Activated CD4-positive, alpha-beta memory T cell treated with anti-CD3 and anti-CD28 coated beads for 36 hours (primary cell): ENCODE data around the gene HSD17B1. TPM values are rescaled to one million over a fixed set of nuclear protein-coding genes. Genes with fewer than 3 reads are reported as not detected.

Experiments used
- CTCF ChIA-PET: fragments of 350-600 bp; sonication (Branson Sonifier 250); formaldehyde crosslinking; loops from one replicate; lab custom pipeline; 2021; ENCODE audit warnings: antibody characterized with exemption, inconsistent platforms; lab: Charles Lee
- POLR2A ChIA-PET: fragments of 350-600 bp; sonication (Branson Sonifier 250); formaldehyde crosslinking; loops from one replicate; lab custom pipeline; 2021; ENCODE audit warnings: antibody characterized with exemption; lab: Charles Lee
- DNase-seq: peaks from one replicate; pipeline ENCODE4 v3.0.0-alpha.2; 2020
- H3K27ac Mint-ChIP-seq: one replicate; pipeline ENCODE4 v1.8.0; 2021; ENCODE audit warnings: mixed read lengths
- H3K27me3 Mint-ChIP-seq: one replicate; pipeline ENCODE4 v1.8.0; 2021; ENCODE audit warnings: mixed read lengths
- H3K36me3 Mint-ChIP-seq: one replicate; pipeline ENCODE4 v1.8.0; 2021; ENCODE audit warnings: mixed read lengths
- H3K4me1 Mint-ChIP-seq: one replicate; pipeline ENCODE4 v1.8.0; 2021; ENCODE audit warnings: low read depth, mixed read lengths
- H3K4me3 Mint-ChIP-seq: one replicate; pipeline ENCODE4 v1.8.0; 2021; ENCODE audit warnings: mild to moderate bottlenecking, mixed read lengths
- H3K9me3 Mint-ChIP-seq: one replicate; pipeline ENCODE4 v1.8.0; 2021; ENCODE audit warnings: mixed read lengths
- intact Hi-C: fragments of 100-400 bp; cut with micrococcal nuclease; formaldehyde crosslinking; loops from one replicate; pipeline ENCODE4 v1.15.1; 2023
- total RNA-seq, 2 experiments: library from RNA; stranded (reverse); gene quantifications; one replicate each; pipeline ENCODE4 v1.2.3, GENCODE V29; 2021

Gene HSD17B1
- total RNA-seq, 2 experiments from 2014 or later = 0.44 to 0.52 TPM

GRCh38 chr17:42518046-42518754, 34.5 kb upstream of the HSD17B1 start:
- intact Hi-C loops = loop anchor here (5.0 kb wide), 2 partner anchors 61 to 206 kb away; partner anchors contain the start of gene ATP6V0A1
- ChIA-PET POLR2A (interaction anchor here (1.0 kb wide), 1 partner anchor 95 kb away, joined by 3 read pairs; the partner anchor contains the start of gene CAVIN1), CTCF (interaction anchor here (0.6 to 3.4 kb wide), 40 partner anchors 9 to 296 kb away, joined by 3 to 29 read pairs (median 4); partner anchors contain the start of genes CAVIN1 and NAGLU)

GRCh38 chr17:42518755-42519545, 33.8 kb upstream of the HSD17B1 start:
- peaks cover 10% of the 10 kb centered on the region for H3K36me3 Mint-ChIP-seq
- no peak overlapping the region for H3K27ac Mint-ChIP-seq
- no peak overlapping the region for H3K4me3 Mint-ChIP-seq
- no peaks in the 10 kb centered on the region for H3K9me3 Mint-ChIP-seq
- POLR2A ChIA-PET = no interaction called here
- intact Hi-C loops = loop anchor here (5.0 kb wide), 2 partner anchors 62 to 207 kb away; partner anchors contain the start of gene ATP6V0A1
- H3K27me3 Mint-ChIP-seq = peaks cover 5% of the 10 kb centered on the region
- CTCF ChIA-PET = interaction anchor here (0.6 to 3.4 kb wide), 17 partner anchors 8 to 197 kb away, joined by 3 to 29 read pairs (median 5); no protein-coding TSS in a partner anchor
- H3K4me1 Mint-ChIP-seq = peaks cover 4% of the 10 kb centered on the region
- DNase-seq = no peak

More at GRCh38 chr17:42518046-42518754, 34.5 kb upstream of the HSD17B1 start:
- Mint-ChIP-seq H3K4me1 (peaks cover under 1% of the 10 kb centered on the region), H3K27me3 (peaks cover 2% of the 10 kb centered on the region), H3K36me3 (peaks cover 10% of the 10 kb centered on the region), H3K9me3 (no peaks in the 10 kb centered on the region), H3K4me3 (no peak overlapping the region), H3K27ac (no peak overlapping the region)
- DNase-seq = no peak

DNA sequence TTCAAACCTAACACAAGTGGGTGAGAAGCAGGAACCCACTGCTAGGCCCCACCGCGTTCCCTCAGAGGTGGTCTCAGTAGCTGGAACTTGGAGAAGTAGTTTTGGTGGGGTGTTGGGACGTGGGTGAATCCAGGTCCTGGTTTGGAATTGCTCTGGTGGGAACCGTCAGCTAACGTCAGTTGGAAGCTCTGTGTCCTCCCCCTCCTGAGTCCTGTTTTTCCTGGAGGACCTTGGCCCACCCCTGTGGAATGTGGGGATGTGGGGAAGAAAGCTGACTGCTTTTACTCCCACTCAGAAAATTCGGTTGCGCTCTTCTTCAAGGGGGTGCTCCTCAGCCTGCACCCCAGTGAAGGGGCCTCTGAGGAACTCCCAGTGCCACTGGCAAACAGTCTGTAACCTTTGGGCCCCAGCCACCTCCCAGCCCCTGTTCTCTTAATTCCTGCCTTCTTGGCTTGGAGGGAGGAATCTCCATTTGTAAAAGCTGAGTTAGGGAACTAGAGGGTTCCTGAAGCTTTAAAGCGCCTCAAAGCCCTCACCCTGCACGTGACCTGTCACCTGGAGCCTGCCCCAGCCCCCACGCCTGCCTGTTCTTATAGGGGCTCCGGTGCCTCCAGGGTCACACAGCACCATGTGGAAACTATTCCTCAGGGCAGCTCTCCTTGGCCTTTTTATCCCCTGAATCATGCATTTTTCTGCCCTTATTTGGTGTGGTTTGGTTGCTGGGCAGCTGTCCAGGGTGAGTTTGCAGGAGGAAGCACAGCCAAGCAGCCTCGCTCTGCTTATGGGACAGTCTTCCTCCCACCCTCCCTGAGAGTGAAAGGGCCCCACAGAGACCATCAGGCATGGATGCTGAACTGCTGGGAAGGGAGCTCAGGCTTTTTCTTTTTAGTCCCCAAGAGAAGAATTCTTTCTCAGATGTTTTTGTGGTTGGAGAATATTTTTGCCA, 32.9 kb upstream of the HSD17B1 start:
- Mint-ChIP-seq H3K4me3 (no peak overlapping the region), H3K4me1 (peaks cover 11% of the 10 kb centered on the region), H3K27ac (no peak overlapping the region), H3K27me3 (peaks cover 5% of the 10 kb centered on the region), H3K36me3 (peaks cover 10% of the 10 kb centered on the region), H3K9me3 (no peaks in the 10 kb centered on the region)
- DNase-seq = no peak
- ChIA-PET CTCF (interaction anchor here (0.6 to 3.4 kb wide), 15 partner anchors 7 to 208 kb away, joined by 3 to 29 read pairs (median 4); no protein-coding TSS in a partner anchor), POLR2A (no interaction called here)
- intact Hi-C loops = loop anchor here (5.0 kb wide), 3 partner anchors 63 to 208 kb away; partner anchors contain the start of gene ATP6V0A1

DNA sequence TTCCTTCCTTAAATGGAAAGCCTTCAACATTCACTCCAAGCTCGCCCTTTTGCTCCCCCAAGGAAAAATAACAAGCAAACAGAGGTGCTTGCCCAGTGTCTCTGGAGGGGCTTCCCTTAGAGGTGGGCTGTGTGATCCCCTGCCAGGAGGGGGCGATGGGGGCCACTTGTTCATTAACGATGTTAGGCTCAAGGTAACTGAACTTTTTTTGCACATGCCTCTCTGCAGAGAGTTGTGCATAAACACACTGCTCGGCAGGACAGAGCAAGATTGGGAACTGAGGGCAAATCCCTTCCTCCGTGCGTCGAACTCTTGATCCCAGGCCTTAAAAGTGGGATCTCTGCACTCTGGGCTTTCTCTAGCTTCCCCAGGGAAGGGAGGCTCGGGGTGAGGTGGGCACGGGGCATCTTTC, 32.2 kb upstream of the HSD17B1 start:
- ChIA-PET CTCF (interaction anchor here (0.8 to 3.4 kb wide), 8 partner anchors 10 to 209 kb away, joined by 3 to 29 read pairs (median 4); no protein-coding TSS in a partner anchor), POLR2A (no interaction called here)
- Mint-ChIP-seq H3K27me3 (peaks cover 9% of the 10 kb centered on the region), H3K4me1 (peaks cover 15% of the 10 kb centered on the region), H3K36me3 (peaks cover 10% of the 10 kb centered on the region), H3K27ac (no peak overlapping the region), H3K4me3 (no peak overlapping the region), H3K9me3 (no peaks in the 10 kb centered on the region)
- intact Hi-C loops = loop anchor here (5.0 kb wide), 1 partner anchor 198 kb away; no protein-coding TSS in a partner anchor
- DNase-seq = peak; percentile 33

DNA sequence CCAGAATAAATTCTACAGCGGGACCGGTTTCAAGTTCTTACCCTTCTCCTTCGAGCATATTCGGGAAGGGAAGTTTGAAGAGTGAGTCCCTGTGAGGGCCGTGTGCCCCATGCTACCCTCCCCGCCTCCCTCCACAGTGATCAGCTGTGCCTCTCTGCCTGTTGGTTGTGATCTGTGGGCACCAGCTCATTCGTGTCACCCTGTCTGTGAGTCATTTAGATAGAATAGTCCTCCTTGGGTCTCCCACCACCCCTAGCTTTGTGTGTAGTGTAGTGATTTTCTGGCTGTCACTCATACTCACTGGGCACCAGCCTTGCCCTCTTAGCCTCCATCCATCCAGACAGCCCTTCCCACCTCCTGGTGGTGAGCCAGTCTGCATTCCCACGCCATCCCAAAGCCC, 31.7 kb upstream of the HSD17B1 start:
- Mint-ChIP-seq H3K27ac (no peak overlapping the region), H3K4me3 (no peak overlapping the region), H3K9me3 (no peaks in the 10 kb centered on the region), H3K4me1 (peaks cover 15% of the 10 kb centered on the region), H3K27me3 (peaks cover 9% of the 10 kb centered on the region), H3K36me3 (peaks cover 10% of the 10 kb centered on the region)
- no peak for DNase-seq
- CTCF ChIA-PET = interaction anchor here (0.7 to 2.9 kb wide), 7 partner anchors 10 to 209 kb away, joined by 3 to 11 read pairs (median 4); no protein-coding TSS in a partner anchor
- POLR2A ChIA-PET = no interaction called here
- intact Hi-C loops = loop anchor here (5.0 kb wide), 1 partner anchor 199 kb away; no protein-coding TSS in a partner anchor

DNA sequence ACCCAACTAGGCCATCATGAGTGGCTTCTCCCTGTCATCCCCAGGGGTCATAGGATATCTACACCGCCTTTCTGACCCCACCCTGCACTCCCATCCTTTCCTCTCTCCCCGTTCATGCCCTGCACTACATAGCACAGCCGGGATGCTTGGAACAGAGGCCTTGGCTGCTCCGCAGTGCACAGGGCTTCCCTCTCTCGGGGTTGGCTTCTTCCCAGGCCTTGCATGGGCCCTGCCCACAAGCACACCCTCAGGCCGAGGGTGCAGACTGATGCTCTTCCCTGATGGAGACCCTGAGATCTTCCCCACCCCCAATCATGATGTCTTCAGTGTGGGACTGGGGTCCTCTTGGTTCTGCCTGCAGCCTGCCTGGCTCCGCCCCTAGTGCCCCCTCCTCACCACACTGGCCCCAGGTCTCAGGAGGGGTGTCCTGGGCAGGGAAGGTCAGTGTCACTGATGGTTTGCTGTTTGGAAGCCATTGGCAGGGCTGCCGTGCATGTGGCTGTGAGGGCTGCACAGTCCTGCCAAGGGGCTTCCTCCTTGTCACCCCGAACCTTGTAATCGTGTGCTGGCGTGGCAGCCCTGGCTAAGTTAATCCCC, 31.0 kb upstream of the HSD17B1 start:
- CTCF ChIA-PET = interaction anchor here (0.7 to 2.7 kb wide), 4 partner anchors 9 to 210 kb away, joined by 3 to 11 read pairs (median 4); no protein-coding TSS in a partner anchor
- no peaks in the 10 kb centered on the region for H3K9me3 Mint-ChIP-seq
- H3K4me1 Mint-ChIP-seq = peaks cover 15% of the 10 kb centered on the region
- POLR2A ChIA-PET = no interaction called here
- no peak for DNase-seq
- H3K4me3 Mint-ChIP-seq = no peak overlapping the region
- intact Hi-C loops = loop anchor here (5.0 kb wide), 1 partner anchor 199 kb away; no protein-coding TSS in a partner anchor
- H3K27ac Mint-ChIP-seq = no peak overlapping the region
- peaks cover 10% of the 10 kb centered on the region for H3K36me3 Mint-ChIP-seq
- H3K27me3 Mint-ChIP-seq = peaks cover 9% of the 10 kb centered on the region

DNA sequence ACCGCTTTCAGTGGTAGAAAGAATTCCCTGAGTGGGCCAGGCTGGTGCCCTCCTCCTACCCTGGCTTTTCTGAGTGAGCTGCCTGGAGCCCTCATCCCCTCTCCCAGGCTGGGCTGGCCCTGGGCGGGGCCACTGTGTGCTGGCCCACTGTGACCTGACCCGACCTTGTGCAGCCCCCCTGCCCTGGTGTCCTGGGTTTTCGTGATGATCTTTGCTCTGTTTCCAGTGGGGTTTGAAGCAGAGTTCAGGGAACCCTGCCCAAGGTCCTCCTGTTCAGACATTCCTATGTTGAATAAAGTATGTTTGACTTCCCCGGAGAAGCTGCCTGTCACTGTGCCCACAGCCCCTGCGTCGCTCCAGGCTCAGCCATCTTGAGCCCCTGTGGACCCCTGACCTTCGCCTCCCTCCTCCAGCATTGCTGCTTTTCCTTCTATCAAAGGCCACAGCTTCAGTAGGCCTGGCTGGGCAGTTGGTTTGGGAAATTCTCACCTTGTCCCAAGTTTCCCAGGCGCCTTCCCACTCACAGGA, 30.4 kb upstream of the HSD17B1 start:
- intact Hi-C loops = loop anchor here (5.0 kb wide), 1 partner anchor 200 kb away; no protein-coding TSS in a partner anchor
- CTCF ChIA-PET = interaction anchor here (0.7 kb wide), 1 partner anchor 83 kb away, joined by 3 read pairs; no protein-coding TSS in a partner anchor
- Mint-ChIP-seq H3K27me3 (peaks cover 9% of the 10 kb centered on the region), H3K4me1 (peaks cover 15% of the 10 kb centered on the region), H3K9me3 (no peaks in the 10 kb centered on the region), H3K4me3 (no peak overlapping the region), H3K27ac (no peak overlapping the region), H3K36me3 (peaks cover 10% of the 10 kb centered on the region)
- DNase-seq = no peak
- POLR2A ChIA-PET = no interaction called here

- CTCF ChIA-PET = interaction anchor here (0.7 kb wide), 1 partner anchor 84 kb away, joined by 3 read pairs; no protein-coding TSS in a partner anchor
Observed at GRCh38 chr17:42522798-42523278, 29.9 kb upstream of the HSD17B1 start.

GRCh38 chr17:42525221-42525620, 27.5 kb upstream of the HSD17B1 start:
- no peak for DNase-seq
- Mint-ChIP-seq H3K27me3 (peaks cover 9% of the 10 kb centered on the region), H3K9me3 (no peaks in the 10 kb centered on the region), H3K4me3 (no peak overlapping the region), H3K36me3 (peaks cover 10% of the 10 kb centered on the region), H3K4me1 (peaks cover 25% of the 10 kb centered on the region), H3K27ac (no peak overlapping the region)
- POLR2A ChIA-PET = interaction anchor here (1.0 kb wide), 1 partner anchor 93 kb away, joined by 3 read pairs; no protein-coding TSS in a partner anchor
- CTCF ChIA-PET = interaction anchor here (0.6 to 1.9 kb wide), 3 partner anchors 11 to 204 kb away, joined by 3 to 7 read pairs (median 4); partner anchors contain the start of gene NAGLU
- intact Hi-C loops = no loop called here

More at GRCh38 chr17:42522798-42523278, 29.9 kb upstream of the HSD17B1 start:
- peaks cover 15% of the 10 kb centered on the region for H3K4me1 Mint-ChIP-seq
- no peaks in the 10 kb centered on the region for H3K9me3 Mint-ChIP-seq
- H3K4me3 Mint-ChIP-seq = no peak overlapping the region
- H3K36me3 Mint-ChIP-seq = peaks cover 10% of the 10 kb centered on the region
- POLR2A ChIA-PET = interaction anchor here (0.6 kb wide), 1 partner anchor 11 kb away, joined by 3 read pairs; no protein-coding TSS in a partner anchor
- no peak for DNase-seq
- no peak overlapping the region for H3K27ac Mint-ChIP-seq
- intact Hi-C loops = loop anchor here (5.0 kb wide), 1 partner anchor 201 kb away; no protein-coding TSS in a partner anchor
- H3K27me3 Mint-ChIP-seq = peaks cover 9% of the 10 kb centered on the region

GRCh38 chr17:42526031-42526444, 26.7 kb upstream of the HSD17B1 start:
- CTCF ChIA-PET = interaction anchor here (1.6 to 2.2 kb wide), 4 partner anchors 103 to 212 kb away, joined by 5 to 23 read pairs (median 13); partner anchors contain the start of gene CAVIN1
- peaks cover 10% of the 10 kb centered on the region for H3K36me3 Mint-ChIP-seq
- intact Hi-C loops = no loop called here
- H3K27me3 Mint-ChIP-seq = peaks cover 9% of the 10 kb centered on the region
- H3K27ac Mint-ChIP-seq = no peak overlapping the region
- no peak overlapping the region for H3K4me3 Mint-ChIP-seq
- POLR2A ChIA-PET = no interaction called here
- DNase-seq = no peak
- peaks cover 31% of the 10 kb centered on the region for H3K4me1 Mint-ChIP-seq
- H3K9me3 Mint-ChIP-seq = no peaks in the 10 kb centered on the region
